ENCODE results near the gene KRTAP2-4. TPM values are rescaled to one million over a fixed set of nuclear protein-coding genes. Genes with fewer than 3 reads are reported as not detected.

The KRTAP2-4 gene, protein sequence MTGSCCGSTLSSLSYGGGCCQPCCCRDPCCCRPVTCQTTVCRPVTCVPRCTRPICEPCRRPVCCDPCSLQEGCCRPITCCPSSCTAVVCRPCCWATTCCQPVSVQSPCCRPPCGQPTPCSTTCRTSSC
- not detected for total RNA-seq (2021; ENCODE audit: unreplicated experiment)
- not detected for polyA plus RNA-seq (2012; ENCODE audit: insufficient read length)
- Bru-seq, nascent RNA, result not detected
- BruChase-seq, experiment 1, labeled RNA remaining after a 2-hour chase, result not detected
- BruChase-seq, experiment 2, labeled RNA remaining after a 6-hour chase, result not detected
- long read RNA-seq, result 0 reads

DNA sequence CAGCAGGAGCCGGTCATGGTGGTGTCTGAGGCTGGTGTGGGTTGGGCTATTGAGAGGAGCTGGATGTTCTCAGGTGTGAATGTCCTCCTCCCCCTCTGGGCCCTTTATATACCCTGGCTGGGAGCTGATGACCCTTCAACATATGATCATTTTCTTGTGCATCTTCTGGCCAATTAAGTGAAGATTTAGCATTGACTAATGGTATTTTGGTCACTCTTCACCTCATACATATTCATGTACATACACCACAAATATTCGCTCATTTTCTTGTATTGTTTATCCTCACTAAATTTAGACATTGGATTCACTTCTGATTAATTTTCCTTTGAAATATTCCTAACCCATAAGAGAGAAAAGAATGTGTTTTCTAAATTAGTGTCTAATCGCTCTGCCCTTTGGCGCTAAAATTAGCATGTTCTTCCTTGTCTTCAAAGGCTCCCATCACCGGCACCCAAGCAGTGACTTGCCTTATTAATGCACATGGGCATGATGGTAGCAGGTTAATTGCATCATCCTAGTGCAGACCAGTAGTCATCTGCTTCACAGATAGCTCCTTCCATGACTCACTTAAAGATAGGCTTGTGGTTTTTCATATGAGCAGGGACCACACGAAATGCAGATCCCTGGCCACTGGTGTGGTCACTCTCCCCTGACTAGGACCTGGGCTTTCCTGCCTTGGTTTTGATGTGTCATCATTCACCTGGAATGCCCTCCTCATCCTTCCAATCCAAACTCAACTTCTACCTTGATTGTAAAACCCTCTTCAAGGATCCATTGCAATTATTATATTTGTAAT is at the start of gene KRTAP2-4:
Gene KRTAP2-4, minus strand, starts transcription at position 51 of the 796 bp plus-strand sequence. Its CDS starts 34 bp downstream, at position 17.
- DNase-seq (ENCODE audit: low read depth, low spot score), result no peak
- ChIA-PET POLR2A (no interaction called here), CTCF (no interaction called here)
- H3K4me3 ChIP-seq (ENCODE audit: low read depth in 2 of 2, low read length in 2 of 2), result no peak within 1 kb of the TSS
- no TSS peak for BruUV-seq (replicated peaks)
- ATAC-seq, result no peak
- intact Hi-C loops (cut with micrococcal nuclease; ENCODE audit: unreplicated experiment), result no loop called here
- TF ChIP-seq CTCF (IDR thresholded peaks at IDR 0.05) (no peak), TCF7L2 (IDR thresholded peaks at IDR 0.05; ENCODE audit: low read depth, low read length) (no peak), SIN3A (IDR thresholded peaks at IDR 0.05; ENCODE audit: borderline replicate concordance, insufficient read depth, low read depth, low read length) (no peak), POLR2AphosphoS5 (IDR thresholded peaks at IDR 0.05; ENCODE audit: low read depth, low read length) (no peak)
- TF ChIP-seq, protein P1, sequence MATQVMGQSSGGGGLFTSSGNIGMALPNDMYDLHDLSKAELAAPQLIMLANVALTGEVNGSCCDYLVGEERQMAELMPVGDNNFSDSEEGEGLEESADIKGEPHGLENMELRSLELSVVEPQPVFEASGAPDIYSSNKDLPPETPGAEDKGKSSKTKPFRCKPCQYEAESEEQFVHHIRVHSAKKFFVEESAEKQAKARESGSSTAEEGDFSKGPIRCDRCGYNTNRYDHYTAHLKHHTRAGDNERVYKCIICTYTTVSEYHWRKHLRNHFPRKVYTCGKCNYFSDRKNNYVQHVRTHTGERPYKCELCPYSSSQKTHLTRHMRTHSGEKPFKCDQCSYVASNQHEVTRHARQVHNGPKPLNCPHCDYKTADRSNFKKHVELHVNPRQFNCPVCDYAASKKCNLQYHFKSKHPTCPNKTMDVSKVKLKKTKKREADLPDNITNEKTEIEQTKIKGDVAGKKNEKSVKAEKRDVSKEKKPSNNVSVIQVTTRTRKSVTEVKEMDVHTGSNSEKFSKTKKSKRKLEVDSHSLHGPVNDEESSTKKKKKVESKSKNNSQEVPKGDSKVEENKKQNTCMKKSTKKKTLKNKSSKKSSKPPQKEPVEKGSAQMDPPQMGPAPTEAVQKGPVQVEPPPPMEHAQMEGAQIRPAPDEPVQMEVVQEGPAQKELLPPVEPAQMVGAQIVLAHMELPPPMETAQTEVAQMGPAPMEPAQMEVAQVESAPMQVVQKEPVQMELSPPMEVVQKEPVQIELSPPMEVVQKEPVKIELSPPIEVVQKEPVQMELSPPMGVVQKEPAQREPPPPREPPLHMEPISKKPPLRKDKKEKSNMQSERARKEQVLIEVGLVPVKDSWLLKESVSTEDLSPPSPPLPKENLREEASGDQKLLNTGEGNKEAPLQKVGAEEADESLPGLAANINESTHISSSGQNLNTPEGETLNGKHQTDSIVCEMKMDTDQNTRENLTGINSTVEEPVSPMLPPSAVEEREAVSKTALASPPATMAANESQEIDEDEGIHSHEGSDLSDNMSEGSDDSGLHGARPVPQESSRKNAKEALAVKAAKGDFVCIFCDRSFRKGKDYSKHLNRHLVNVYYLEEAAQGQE (IDR thresholded peaks at IDR 0.05; ENCODE audit: insufficient read depth in 1 of 2, low read depth in 2 of 2, low read length in 1 of 2), result no peak
- in situ Hi-C loops (cut with HindIII; ENCODE audit: low pct_unique_long_range_greater_than_20kb, low sequenced_read_pairs), result no loop called here
- H3K27ac ChIP-seq (ENCODE audit: low read length), result no peak within 1 kb of the TSS
- no peaks in the 10 kb centered on the region for H3K27me3 ChIP-seq (ENCODE audit: control insufficient read depth, insufficient read depth, low read length)
- H3K4me1 ChIP-seq (ENCODE audit: control insufficient read depth, insufficient read depth, low read length), result no peaks in the 10 kb centered on the region
- no peaks in the 10 kb centered on the region for H3K9me3 ChIP-seq (ENCODE audit: control insufficient read depth, insufficient read depth, low read depth, low read length)
- H3K36me3 ChIP-seq (ENCODE audit: control insufficient read depth, insufficient read depth, low read length), result no peaks in the 10 kb centered on the region

DNA sequence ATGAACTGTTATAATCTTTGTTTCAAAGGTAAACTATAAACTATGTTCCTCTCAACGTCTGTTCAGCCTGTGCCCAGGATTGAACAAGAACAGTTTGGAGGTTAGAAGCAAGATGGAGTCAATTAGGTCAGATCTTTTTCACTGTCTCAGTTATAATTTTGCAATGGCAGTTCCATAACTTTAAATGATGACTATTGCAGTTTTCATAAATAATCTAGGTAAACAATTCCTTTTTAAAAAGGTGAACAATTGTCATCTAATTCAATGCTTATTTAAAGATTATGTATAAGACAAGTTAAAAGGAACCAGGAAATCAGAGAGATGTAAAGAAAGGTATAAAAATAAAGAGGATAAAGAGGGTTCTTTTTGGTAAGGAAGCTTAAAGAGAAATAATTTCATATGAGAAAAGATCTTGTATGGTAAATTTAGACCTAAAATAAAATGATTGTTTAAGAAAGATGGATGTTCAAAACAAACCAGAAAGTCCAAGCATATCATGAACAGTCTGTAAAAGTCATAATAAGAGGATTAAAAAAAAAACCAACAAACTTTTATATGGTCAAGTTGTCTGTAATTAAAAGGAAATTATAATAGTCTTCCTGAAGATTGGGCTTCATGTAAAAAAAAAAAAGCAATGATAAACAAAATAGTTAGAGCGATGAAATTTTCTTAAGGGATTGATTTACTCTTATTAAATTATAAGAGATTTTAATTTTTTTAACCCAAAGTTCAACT is 45.6 kb upstream of the KRTAP2-4 start:
- Histone ChIP-seq H3K27ac (ENCODE audit: low read length) (no peak overlapping the region), H3K27me3 (ENCODE audit: control insufficient read depth, insufficient read depth, low read length) (no peaks in the 10 kb centered on the region), H3K4me1 (ENCODE audit: control insufficient read depth, insufficient read depth, low read length) (no peaks in the 10 kb centered on the region), H3K9me3 (ENCODE audit: control insufficient read depth, insufficient read depth, low read depth, low read length) (peaks cover 10% of the 10 kb centered on the region; the same call in 1 of the 2 replicates), H3K4me3 (ENCODE audit: low read depth in 2 of 2, low read length in 2 of 2) (no peak overlapping the region), H3K36me3 (ENCODE audit: control insufficient read depth, insufficient read depth, low read length) (no peaks in the 10 kb centered on the region)
- ATAC-seq (no peak), DNase-seq (ENCODE audit: low read depth, low spot score) (no peak)
- in situ Hi-C loops (cut with HindIII; ENCODE audit: low pct_unique_long_range_greater_than_20kb, low sequenced_read_pairs), result no loop called here
- ChIA-PET CTCF (no interaction called here), POLR2A (no interaction called here)
- BruUV-seq (replicated peaks), result no TSS peak
- TF ChIP-seq, protein P1 (IDR thresholded peaks at IDR 0.05; ENCODE audit: insufficient read depth in 1 of 2, low read depth in 2 of 2, low read length in 1 of 2), result no peak
- TF ChIP-seq SIN3A (IDR thresholded peaks at IDR 0.05; ENCODE audit: borderline replicate concordance, insufficient read depth, low read depth, low read length) (no peak), POLR2AphosphoS5 (IDR thresholded peaks at IDR 0.05; ENCODE audit: low read depth, low read length) (no peak), CTCF (IDR thresholded peaks at IDR 0.05) (no peak), TCF7L2 (IDR thresholded peaks at IDR 0.05; ENCODE audit: low read depth, low read length) (no peak)
- intact Hi-C loops (cut with micrococcal nuclease; ENCODE audit: unreplicated experiment), result no loop called here
